HG03045 (cell line): ENCODE results near the gene KMT2E.
A peak's percentile ranks its signal among the peaks of the same experiment; 100 is the strongest.

Source experiments
- ATAC-seq: cut with Tn5 transposase; IDR thresholded peaks from one replicate; pipeline ENCODE4 v1.9.1; 2021; ENCODE audit warnings: mild to moderate bottlenecking, moderate library complexity; ENCODE audit not compliant: unreplicated experiment

The KMT2E gene

GRCh38 chr7:105068886-105069285 is 54.9 kb downstream of the KMT2E start:
- no peak for ATAC-seq

- no peak for ATAC-seq
Observed at GRCh38 chr7:105073143-105073542, 59.1 kb downstream of the KMT2E start.

GRCh38 chr7:105079348-105079747 is 65.3 kb downstream of the KMT2E start:
- ATAC-seq: no peak

GRCh38 chr7:105084581-105084980 is 70.6 kb downstream of the KMT2E start:
- no peak for ATAC-seq

DNA sequence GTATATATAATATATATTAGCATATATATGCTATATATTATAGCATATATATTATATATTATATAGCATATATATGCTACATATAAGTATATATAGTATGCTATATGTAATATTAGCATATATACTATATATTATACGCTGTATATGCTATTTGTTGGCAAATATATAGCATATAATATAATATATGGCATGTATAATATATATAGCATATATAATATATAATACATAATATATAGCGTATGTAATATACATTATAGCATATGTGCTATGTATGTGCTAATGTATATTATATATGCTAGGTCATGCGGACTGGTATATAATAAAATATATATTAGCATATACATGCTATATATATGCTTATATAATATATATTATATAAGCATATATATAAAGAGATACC is 72.8 kb downstream of the KMT2E start:
- ATAC-seq: no peak

DNA sequence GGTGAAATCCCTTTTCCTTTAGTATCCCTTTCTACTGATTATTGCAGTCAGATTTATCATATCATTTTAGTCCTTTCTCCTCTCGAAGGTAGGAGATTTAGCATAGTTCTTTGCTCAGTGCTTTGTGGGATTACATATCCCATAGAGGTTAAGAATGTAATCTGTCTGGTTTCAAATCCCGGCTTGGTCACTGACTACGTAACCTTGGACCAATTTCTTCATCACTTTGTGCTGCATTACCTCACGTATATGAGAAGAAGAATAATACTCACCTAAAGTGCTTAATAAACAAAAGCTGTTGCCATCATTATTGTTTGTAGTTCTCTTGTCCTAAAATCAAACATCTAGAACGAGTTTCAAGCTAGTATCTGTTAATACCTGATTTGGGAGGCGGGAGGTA is 74.0 kb downstream of the KMT2E start:
- ATAC-seq: no peak

- ATAC-seq: no peak
Observed at GRCh38 chr7:105088456-105088855, 74.5 kb downstream of the KMT2E start.

DNA sequence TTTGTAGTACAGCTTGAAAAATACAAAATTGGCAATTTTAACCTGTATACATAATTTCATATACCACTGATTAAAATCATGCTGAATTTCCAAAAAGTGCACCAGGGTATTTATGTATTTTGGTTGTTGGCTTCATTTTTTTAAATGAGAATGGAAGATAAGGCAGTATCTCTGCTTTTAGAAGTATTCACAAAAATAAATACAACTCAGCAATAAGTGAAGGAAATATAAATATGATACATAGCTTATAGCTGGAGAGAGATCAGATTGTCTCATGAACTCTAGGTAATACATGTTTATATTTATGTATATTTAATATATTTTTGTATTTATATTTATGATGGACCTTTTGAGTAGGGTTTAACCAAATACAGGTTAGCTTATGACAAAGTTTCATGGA is 81.0 kb downstream of the KMT2E start:
- no peak for ATAC-seq

- ATAC-seq: no peak
Observed at GRCh38 chr7:105096306-105096705, 82.3 kb downstream of the KMT2E start.

DNA sequence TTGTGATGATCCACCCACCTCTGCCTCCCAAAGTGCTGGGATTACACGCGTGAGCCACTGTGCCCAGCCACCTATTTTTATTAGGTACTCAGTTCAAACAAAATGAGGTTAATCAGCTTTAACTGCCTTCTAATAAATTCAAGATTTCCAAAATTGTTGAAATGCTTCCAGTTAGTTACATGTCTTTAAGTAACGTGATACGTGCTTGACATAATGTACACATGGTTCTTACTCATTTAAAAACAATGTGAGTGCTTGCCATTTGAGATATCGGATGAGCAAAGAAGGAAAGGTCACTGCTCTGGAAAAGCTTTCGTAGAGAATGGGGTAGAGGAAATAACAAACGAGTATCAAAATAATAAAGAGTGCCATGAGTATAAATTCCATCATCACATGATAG is 83.6 kb downstream of the KMT2E start:
- no peak for ATAC-seq

DNA sequence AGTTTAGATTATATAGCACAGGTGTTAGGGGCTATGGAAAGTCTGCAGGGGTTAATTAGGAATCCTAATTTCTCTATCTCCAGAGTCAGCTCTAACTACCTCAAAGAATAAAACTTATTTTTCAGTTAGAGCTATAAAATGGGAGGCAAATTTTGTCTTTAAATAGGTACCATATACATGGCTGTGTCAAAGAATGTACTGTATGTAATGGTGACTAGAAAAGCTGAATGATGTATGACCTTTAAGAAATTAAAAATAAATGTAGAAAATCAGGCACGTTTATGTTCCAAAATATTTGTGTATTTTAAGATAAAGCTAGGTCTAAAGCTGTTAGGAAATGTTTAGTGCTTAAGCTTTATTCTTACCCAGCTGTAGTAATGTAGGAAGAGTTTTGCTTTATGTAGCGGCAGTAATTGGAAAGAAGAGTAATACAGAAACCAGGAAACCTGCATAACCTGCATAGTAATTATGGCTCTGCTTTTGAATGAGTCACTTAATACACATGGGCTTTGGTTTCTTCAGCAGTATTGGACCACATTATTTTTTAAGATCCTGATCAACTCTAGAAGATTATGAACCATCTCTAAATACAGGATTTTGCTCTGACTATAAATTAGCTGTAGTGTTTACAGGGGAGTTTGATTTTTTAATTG is 85.0 kb downstream of the KMT2E start:
- ATAC-seq: peak; percentile 67

DNA sequence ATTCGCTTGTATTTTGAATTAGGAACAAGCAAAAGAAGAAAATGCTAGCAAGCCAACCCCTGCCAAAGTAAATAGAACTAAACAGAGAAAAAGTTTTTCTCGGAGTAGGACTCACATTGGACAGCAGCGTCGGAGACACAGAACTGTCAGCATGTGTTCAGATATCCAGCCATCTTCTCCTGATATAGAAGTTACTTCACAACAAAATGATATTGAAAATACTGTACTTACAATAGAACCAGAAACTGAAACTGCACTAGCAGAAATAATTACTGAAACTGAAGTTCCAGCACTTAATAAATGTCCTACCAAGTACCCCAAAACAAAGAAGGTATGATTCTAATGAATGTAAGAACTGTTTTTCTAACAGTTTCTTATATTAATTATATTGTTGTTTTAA is 87.9 kb downstream of the KMT2E start:
- ATAC-seq: no peak

- no peak for ATAC-seq
Observed at GRCh38 chr7:105102557-105103352, 88.8 kb downstream of the KMT2E start.

GRCh38 chr7:105105579-105105978 is 91.6 kb downstream of the KMT2E start:
- ATAC-seq: no peak

DNA sequence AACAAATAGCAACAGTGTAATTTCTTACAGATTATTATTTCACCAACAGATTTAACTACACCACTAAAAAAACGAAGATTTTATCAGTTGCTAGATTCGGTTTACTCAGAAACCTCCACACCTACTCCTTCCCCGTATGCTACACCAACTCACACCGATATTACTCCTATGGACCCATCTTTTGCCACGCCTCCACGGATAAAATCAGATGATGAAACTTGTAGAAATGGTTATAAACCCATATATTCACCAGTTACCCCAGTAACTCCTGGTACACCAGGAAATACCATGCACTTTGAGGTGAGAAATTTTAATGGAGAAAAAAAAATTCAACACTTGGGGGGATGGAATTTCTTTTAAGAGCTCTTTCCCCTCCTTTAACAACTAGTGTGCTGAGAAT is 92.5 kb downstream of the KMT2E start:
- ATAC-seq: no peak

GRCh38 chr7:105107458-105107857 is 93.5 kb downstream of the KMT2E start:
- ATAC-seq: no peak

DNA sequence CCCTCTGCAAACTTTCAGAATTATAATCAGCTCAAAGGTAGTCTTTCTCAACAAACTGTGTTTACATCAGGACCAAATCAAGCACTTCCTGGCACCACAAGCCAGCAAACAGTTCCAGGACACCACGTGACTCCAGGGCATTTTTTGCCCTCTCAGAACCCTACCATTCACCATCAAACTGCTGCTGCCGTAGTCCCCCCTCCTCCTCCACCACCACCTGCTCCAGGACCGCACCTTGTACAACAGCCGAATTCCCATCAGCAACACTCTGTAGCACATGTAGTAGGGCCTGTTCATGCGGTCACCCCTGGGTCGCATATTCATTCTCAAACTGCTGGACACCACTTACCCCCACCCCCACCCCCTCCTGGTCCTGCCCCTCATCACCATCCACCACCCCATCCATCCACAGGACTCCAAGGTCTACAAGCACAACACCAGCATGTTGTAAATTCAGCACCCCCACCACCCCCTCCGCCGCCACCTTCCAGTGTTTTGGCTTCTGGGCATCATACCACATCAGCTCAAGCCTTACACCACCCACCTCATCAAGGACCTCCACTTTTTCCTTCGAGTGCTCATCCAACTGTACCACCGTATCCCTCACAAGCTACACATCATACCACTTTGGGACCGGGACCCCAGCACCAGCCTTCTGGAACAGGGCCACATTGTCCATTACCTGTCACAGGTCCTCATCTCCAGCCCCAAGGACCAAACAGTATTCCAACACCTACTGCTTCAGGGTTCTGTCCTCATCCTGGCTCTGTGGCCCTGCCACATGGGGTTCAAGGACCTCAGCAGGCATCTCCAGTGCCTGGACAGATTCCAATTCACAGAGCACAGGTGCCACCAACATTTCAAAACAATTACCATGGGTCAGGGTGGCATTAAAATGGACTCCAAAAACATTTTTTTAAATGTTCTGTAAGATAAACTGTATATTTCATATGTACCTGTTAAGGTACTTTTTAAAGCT is 98.7 kb downstream of the KMT2E start:
- no peak for ATAC-seq

DNA sequence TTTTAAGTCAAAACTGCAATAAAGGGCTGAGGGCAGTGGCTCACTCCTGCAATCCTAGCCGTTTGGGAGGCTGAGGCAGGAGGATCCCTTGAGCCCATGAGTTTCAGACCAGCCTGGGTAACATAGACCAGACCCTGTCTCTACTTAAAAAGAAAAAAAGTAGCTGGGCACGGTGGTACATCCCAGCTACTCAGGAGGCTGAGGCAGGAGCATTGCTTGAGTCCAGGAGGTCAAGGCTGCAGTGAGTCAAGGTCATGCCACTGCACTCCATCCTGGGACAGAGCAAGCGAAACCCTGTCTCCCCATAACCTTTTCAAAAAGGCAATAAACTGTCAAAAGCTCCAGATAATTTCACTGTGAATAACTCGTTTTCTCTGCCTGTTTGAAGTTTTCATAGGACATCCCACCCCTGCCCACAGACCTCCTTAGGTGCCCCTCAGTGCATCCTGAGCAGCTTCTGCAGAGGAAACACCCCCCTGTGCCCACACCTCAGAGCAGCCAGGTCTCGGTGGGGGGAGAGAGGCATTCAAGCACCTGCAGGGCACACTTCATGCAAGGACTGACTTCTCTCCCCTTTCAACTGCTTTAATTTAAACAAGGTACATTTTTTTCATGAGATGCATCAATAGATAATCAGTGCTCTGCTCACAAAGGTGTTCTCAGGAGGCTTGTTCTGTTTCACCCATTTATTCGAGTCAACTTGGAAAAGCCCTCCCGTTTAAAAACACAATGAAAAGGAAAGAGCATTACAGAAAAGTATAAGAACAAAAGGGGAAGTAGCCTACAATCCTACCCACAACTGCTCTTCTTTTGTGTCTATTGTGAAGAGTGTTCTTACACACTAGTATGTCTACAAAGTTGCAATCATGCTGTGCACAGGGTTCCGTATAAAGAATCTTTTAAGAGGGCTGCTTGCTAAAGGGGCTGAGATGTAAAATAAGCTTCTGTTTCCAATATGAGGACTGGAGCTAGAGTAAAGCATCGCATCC is 104.9 kb downstream of the KMT2E start:
- ATAC-seq: no peak

DNA sequence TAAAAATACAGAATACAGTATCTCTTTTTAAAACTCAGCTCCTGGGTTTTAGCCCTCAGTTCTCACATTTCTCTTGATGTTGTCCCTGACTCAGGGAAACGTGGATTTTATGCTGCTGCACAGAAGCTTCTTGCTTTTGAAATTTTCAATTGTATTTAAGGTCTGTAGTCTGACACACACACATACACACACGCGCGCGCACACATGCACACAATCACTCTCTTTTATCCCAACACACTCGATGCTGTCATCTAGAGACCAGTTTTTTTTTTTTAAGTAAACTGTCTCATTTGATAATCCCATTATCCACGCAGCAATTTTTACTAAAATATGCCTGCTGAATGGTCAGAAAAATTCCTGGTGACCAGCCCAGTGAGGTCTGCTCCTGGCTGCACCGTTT is 108.6 kb downstream of the KMT2E start:
- no peak for ATAC-seq

DNA sequence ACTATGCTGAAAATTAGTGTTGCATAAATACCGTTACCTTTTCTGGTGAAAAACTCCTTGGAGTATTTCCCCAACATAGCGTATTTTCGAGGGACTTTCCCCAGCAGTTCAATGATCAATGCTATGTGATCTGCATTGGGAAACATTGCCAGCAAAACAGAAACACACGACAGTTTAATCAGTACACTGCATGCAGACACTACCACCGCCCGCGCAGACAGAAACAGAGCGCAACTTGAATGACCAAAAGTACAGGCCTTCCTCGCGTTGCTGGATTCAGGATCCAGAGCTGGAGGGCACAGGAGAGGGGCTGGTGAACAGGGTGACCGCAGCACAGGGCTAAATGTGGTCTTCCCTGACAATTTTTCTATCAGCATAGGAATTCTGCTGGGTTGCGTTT is 111.7 kb downstream of the KMT2E start:
- ATAC-seq: no peak
